HPDE6-E6E7 (cell line): ENCODE measurements around the gene THRB.

Experiments used
- DNase-seq: peaks from one replicate; pipeline ENCODE4 v3.0.0; 2011; ENCODE audit warnings: missing footprints; ENCODE audit errors: extremely low spot score

The THRB gene

GRCh38 chr3:24494618-24495325, at the start of gene THRB:
Gene THRB (minus strand): TSS chr3:24494850.
- no peak for DNase-seq

DNA sequence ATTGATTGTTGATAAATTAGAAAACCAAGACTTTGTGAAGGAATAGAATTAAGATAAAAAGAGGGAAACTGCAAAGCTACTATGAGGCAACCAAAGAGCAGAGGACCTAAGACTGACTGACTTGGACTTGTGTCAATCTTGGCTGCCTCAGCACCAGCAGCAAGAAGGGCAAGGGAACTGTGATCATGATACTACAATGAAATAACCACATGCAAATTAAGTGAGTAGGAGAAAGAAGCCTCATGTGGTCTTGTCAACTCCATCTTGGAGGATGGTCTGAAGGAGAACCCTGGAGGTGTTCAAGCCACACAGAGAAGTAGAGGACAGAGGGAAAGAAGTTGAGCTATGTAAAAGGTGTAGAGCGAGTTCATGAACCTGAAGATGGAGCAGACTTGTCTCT, 47.3 kb upstream of the THRB start:
- no peak for DNase-seq

DNA sequence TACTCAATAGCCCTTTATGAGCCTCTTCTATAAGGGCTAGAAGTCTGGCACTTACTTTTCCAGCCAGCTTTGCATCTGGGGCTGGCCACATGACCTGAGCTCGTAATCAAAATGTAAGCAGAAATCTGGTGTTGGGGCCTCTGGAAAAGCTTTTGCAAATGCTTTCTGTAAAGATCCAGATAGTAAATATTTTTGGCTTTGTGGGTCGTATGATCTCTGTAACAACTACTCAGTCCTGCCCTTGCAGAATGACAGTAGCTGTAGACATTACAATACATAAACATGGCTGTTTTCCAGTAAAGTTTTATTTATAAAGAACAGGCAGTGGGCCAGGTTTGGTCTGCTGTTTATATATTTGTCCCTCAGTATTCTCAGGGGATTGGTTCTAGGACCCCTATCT, 46.2 kb upstream of the THRB start:
- no peak for DNase-seq

DNA sequence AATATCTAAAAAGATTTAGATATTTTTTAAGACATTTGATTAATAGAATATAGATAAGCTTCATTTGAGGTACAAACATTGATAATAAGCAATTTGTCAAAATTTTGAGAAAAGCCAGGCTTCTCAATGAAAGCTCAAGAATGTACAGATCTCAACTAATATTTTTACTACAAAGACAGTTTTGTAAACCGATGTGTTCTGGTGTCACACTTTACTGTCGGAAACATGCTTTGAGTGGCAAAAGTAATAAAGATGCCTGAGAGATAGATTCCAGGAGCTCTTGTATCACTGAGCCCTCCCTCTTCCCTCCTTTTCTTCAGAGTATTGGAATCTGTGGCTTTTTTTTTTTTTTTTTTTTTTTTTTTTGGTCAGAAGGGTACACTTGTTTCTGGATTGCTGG, 45.0 kb upstream of the THRB start:
- no peak for DNase-seq

DNA sequence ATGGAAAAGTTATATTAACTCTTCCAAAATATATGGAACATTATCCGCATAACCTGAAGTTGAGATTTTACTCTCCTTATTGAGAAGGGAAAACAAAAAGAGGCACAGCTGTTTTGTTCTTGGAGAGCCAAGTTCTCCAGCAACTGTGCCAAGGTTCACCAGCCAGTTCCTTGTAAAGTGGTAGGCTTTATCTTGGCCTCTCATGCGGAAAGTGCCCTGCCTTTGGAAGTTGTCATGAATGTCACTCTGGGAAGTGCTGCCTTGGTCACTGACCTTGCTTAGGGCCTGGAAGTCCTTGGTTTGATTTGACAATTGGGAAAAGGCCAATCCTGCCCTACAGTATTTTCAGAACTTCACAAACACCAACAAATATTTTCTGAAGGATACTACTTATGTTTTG, 44.2 kb upstream of the THRB start:
- no peak for DNase-seq

- DNase-seq, result no peak
Observed at GRCh38 chr3:24533561-24534193, 39.0 kb upstream of the THRB start.

GRCh38 chr3:24530471-24530870, 35.8 kb upstream of the THRB start:
- no peak for DNase-seq

DNA sequence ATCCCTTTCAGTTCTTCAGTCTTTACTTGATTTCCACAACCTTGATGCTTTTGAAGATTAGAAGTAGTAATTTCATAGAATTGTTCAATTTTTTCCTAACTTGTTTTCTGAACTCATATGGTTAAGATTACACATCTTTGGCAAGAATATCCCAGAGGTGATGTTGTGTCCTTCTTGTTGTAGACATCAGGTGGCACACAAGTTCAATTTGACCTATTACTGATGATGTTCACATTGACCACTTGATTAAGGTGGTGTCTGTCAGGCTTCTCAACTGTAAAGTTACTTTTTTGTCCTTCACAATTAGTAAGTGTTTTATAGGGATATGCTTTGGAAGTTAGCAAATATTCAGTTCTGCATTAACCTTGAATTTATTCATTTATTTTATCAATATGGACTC, 34.6 kb upstream of the THRB start:
- no peak for DNase-seq

GRCh38 chr3:24526640-24527212, 32.1 kb upstream of the THRB start:
- DNase-seq, result no peak

- DNase-seq, result no peak
Observed at GRCh38 chr3:24525557-24525956, 30.9 kb upstream of the THRB start.

DNA sequence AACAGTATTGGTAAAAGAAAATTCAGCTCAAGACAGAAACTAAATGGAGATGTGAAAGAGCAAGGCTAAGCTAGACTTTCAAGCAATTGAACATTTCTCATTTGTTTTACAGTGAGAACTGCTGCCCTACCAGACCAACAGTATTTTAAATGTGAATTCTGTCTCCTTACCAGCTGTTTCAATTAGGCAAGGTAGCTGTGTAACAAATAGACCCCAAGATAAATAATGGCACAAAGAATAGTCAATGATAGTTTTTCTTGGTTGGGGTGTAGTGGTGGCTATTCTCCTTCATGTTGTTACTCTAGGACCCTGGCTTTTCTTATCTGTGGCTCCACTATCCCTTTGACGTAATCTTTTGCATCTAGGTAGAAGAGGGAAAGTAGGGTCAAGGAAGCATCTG, 30.4 kb upstream of the THRB start:
- DNase-seq, result no peak

GRCh38 chr3:24523988-24524727, 29.5 kb upstream of the THRB start:
- DNase-seq, result no peak

GRCh38 chr3:24523215-24523614, 28.6 kb upstream of the THRB start:
- no peak for DNase-seq

GRCh38 chr3:24522146-24522579, 27.5 kb upstream of the THRB start:
- no peak for DNase-seq

DNA sequence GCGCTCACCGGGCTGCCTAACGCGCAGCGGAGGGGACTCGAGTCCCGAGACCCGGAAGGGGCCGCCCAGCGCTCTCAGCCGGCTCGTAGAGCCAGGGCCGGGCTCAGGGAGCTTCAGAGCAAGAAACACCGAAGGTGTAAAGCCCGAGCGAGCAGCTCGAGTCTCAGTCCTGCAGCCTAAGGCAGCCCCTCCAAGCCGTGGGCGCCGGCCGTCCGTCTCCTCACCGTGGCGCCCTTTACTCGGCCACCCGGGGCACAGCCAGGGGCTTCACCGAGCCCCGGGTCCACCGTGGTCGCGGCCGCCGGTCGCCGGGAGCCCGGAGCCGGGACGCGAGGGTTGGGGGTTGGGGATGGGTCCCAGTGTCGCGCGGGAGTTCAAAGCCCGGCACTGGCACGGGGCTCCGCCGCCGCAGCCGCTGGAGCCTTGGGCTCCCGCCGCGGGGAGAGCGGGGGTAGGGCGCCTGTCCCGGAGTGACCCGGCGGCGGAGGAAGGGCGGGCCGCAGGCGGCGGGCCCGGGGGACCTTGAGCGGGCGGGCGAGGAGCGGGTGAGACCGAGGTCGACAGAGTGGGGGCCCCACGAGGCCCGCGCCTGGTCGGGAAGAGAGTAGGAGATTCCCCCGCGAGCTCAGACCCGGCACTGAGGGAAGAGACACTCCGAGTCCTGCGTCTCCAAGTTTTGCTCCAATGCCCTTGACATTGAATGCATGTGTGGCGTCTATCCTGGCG, 26.9 kb upstream of the THRB start:
- DNase-seq, result no peak

DNA sequence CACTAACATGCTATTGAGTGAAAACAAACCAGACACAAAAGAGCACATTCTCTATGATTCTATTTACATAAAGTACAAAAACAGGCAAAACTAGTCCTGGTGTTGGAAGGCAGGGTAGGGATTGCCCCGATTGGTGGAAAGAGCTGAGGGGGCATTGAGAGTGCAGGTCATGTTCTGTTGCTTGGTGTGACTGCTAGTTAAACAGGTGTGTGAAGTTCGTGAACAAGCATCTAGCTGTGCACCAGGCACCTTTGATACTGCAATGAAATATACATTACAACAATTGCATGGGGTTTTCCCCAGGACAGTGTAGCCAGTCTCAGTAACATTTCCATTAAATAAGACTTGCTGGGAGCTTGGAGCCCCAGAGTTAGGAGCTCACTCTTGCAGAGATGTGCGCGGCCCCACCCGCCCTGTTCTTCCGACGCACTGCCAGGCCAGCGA, 26.3 kb upstream of the THRB start:
- no peak for DNase-seq

DNA sequence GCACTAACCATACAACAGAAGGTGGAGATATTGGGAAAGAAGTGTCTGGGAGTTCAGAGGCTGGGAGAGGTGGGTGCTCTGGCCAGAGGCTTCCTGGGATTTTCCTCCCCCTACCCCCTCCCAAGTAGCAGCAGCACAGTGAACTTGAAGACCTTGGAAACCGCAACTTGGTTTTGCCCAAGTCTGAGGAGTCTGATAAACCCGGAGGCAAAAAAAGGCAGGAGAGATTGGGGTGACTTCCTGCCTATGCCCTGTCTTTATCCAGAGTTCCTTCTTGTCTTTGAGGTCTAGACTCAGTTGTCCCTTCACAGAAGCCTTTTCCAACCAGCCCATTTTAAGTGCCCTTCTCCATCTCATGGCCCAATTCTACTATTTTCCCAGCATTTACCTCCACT, 25.4 kb upstream of the THRB start:
- no peak for DNase-seq

- DNase-seq, result no peak
Observed at GRCh38 chr3:24519368-24520100, 24.9 kb upstream of the THRB start.

DNA sequence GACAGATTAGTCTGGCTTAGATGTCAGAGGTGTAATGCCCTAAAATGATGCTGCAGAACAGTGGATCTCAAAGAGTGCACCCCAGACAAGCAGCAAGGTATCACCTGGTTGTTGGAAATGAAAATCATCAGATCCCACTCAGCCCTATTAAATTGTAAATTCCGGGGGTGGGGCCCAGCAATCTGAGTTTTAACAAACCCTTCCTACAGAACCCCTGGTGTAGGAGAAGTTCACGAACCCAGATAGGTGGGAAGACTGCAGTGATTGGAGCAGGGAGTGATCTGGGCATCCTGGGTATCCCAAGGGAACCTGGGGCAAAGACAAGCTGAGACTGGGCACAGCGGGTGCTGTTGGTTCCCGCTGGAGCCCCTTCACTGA, 24.3 kb upstream of the THRB start:
- DNase-seq, result no peak

DNA sequence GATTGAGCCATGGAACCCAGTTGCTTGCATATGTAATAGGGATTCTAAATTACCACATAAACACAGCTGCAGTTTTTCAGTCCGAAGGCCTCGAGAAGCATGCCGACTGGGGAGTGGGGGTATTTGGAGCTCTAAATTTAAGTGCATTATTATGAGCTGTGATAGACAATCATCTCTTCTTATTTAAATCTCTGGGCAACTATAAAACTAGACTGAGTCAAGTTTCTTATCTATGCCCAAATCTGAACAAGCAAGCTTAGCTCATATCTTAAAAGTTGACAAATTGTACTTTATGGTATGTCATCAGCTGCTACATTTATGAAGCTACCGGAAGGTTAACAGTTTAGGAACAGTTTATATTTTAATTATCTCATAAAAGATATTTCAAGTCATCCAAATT, 19.5 kb upstream of the THRB start:
- no peak for DNase-seq

DNA sequence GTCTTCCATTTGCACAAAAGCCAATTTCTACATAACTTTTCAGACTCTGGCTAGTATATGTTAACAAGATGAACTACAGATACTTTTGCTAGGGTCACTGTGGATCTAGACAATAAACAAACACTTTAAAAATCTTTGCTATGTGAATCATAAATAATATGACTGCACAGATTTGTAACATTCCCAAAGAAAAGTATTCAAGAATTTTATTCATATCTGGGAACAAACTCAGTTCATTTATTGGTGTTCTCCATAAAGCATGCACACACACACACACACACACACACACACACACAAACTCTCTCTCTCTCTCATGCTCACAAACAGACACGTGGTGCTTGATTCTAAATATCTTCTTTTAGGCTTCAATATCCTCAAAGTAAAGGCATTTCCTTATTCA, 18.8 kb upstream of the THRB start:
- no peak for DNase-seq
